OCI-M1 (cell line): ENCODE measurements around the gene PPP1R3E.

Experiments used
- DNase-seq: peaks from one replicate; lab custom pipeline; 2025; lab: John Stamatoyannopoulos, UW

The PPP1R3E gene

GRCh38 chr14:23248601-23249000 lies 54.1 kb downstream of the PPP1R3E start:
- DNase-seq, result no peak
